OCI-LY3 (cell line): ENCODE results near the gene TBC1D4.

Source experiments
- H2AFZ ChIP-seq: fragments of 200-600, 300-600 bp; shearing (Covaris generic); 2 replicates; pipeline ENCODE4 v1.6.0; 2014; ENCODE audit warnings: antibody characterized with exemption, low read depth, low read length
- H3K27ac ChIP-seq: fragments of 200-600, 300-600 bp; sonication (generic); 2 replicates; pipeline ENCODE4 v1.5.1; 2014; ENCODE audit warnings: mild to moderate bottlenecking, low read length, moderate library complexity, mixed read lengths
- H3K27me3 ChIP-seq: fragments of 200-600, 300-600 bp; sonication (generic); 2 replicates; pipeline ENCODE4 v1.6.1; 2014; ENCODE audit warnings: low read depth, low read length, mixed read lengths
- H3K36me3 ChIP-seq: fragments of 200-600, 300-600 bp; sonication (generic); replicated peaks from 2 replicates; pipeline ENCODE3; 2014; ENCODE audit warnings: low read depth, low read length, mixed read lengths
- H3K4me1 ChIP-seq: fragments of 300-600, 200-600 bp; sonication (generic); 2 replicates; pipeline ENCODE4 v1.6.1; 2014; ENCODE audit warnings: low read length, mixed read lengths
- H3K4me2 ChIP-seq: fragments of 200-600, 300-600 bp; sonication (generic); 2 replicates; pipeline ENCODE4 v1.6.1; 2014; ENCODE audit warnings: low read length, mixed read lengths
- H3K4me3 ChIP-seq: fragments of 300-600, 200-600 bp; sonication (generic); 2 replicates; pipeline ENCODE4 v1.5.1; 2014; ENCODE audit warnings: antibody characterized with exemption, mild to moderate bottlenecking, low read length, moderate library complexity
- H3K79me2 ChIP-seq: fragments of 300-600, 200-600 bp; shearing (Covaris generic); 2 replicates; pipeline ENCODE4 v1.6.1; 2014; ENCODE audit warnings: mild to moderate bottlenecking, low read length, mixed read lengths
- H3K9ac ChIP-seq: fragments of 300-600, 200-600 bp; shearing (Covaris generic); 2 replicates; pipeline ENCODE4 v1.6.0; 2014; ENCODE audit warnings: mild to moderate bottlenecking, low read length, moderate library complexity
- H3K9me3 ChIP-seq: fragments of 200-600, 300-600 bp; shearing (Covaris generic); 2 replicates; pipeline ENCODE4 v1.6.1; 2014; ENCODE audit warnings: low read length, mixed read lengths; ENCODE audit not compliant: insufficient read depth
- H4K20me1 ChIP-seq: fragments of 200-600, 300-600 bp; sonication (generic); 2 replicates; pipeline ENCODE4 v1.6.1; 2016; ENCODE audit warnings: low read length, mixed read lengths; ENCODE audit not compliant: insufficient read depth
- EZH2phosphoT487 ChIP-seq: fragments of 200-600 bp; shearing (Covaris generic); IDR thresholded peaks from 2 replicates; pipeline ENCODE4 v1.6.1; 2018; ENCODE audit warnings: antibody characterized with exemption, mixed run types, low read depth
- TF ChIP-seq, protein P1 (sequence below): fragments of 200-600, 300-600 bp; sonication (generic); IDR thresholded peaks from 2 replicates; pipeline ENCODE4 v1.5.1; 2014; ENCODE audit warnings: antibody characterized with exemption, low read length, low read depth

TBC1D4 gene

GRCh38 chr13:75511051-75511625 lies 29.2 kb upstream of the TBC1D4 start:
- H4K20me1 ChIP-seq = no peaks in the 10 kb centered on the region
- H3K27me3 ChIP-seq = peaks cover 14% of the 10 kb centered on the region
- H3K4me2 ChIP-seq = peak overlapping the region; percentile 70
- peaks cover 4% of the 10 kb centered on the region for H3K36me3 ChIP-seq
- TF ChIP-seq EZH2phosphoT487 = no peak
- TF ChIP-seq, protein P1, sequence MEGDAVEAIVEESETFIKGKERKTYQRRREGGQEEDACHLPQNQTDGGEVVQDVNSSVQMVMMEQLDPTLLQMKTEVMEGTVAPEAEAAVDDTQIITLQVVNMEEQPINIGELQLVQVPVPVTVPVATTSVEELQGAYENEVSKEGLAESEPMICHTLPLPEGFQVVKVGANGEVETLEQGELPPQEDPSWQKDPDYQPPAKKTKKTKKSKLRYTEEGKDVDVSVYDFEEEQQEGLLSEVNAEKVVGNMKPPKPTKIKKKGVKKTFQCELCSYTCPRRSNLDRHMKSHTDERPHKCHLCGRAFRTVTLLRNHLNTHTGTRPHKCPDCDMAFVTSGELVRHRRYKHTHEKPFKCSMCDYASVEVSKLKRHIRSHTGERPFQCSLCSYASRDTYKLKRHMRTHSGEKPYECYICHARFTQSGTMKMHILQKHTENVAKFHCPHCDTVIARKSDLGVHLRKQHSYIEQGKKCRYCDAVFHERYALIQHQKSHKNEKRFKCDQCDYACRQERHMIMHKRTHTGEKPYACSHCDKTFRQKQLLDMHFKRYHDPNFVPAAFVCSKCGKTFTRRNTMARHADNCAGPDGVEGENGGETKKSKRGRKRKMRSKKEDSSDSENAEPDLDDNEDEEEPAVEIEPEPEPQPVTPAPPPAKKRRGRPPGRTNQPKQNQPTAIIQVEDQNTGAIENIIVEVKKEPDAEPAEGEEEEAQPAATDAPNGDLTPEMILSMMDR = no peak
- no peaks in the 10 kb centered on the region for H3K9me3 ChIP-seq
- H3K9ac ChIP-seq = no peak overlapping the region
- no peaks in the 10 kb centered on the region for H3K79me2 ChIP-seq
- no peak overlapping the region for H3K27ac ChIP-seq
- H3K4me1 ChIP-seq = peaks cover 68% of the 10 kb centered on the region
- no peak overlapping the region for H3K4me3 ChIP-seq
- H2AFZ ChIP-seq = no peak overlapping the region

DNA sequence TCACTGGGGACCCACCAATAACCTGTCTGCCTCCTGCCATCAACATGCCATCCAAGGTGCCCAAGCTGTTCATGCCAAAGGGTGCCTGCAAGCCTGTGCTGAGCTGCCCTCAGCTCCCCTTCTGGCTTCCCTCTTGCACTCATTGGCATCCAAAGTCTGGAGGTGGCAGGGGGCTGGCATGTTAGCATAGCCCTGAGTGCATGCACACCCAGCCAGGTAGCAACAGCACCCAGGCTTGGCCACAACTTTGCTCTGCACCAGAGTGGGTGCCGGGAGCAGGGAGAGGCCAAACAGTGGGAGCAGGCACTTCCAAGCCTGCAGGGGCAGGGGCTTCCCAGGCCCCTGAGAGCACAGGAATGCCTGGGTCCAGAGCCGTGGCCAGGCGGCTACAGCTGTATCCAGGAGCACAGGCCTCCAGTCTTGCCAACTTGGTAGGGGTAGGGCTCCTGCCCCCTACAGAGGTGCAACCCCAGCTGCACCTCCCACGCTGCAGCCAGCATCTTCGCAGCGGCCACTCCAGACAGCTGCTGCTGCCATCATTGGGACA lies 26.1 kb upstream of the TBC1D4 start:
- peak overlapping the region; percentile 40 for H3K4me2 ChIP-seq
- TF ChIP-seq, protein P1 = no peak
- no peak for TF ChIP-seq EZH2phosphoT487
- H3K9ac ChIP-seq = no peak overlapping the region
- no peaks in the 10 kb centered on the region for H3K9me3 ChIP-seq
- no peak overlapping the region for H3K27ac ChIP-seq
- H3K79me2 ChIP-seq = no peaks in the 10 kb centered on the region
- H4K20me1 ChIP-seq = no peaks in the 10 kb centered on the region
- H3K27me3 ChIP-seq = peaks cover 14% of the 10 kb centered on the region
- H3K4me3 ChIP-seq = no peak overlapping the region
- H3K36me3 ChIP-seq = no peaks in the 10 kb centered on the region
- no peak overlapping the region for H2AFZ ChIP-seq
- H3K4me1 ChIP-seq = peaks cover 62% of the 10 kb centered on the region

DNA sequence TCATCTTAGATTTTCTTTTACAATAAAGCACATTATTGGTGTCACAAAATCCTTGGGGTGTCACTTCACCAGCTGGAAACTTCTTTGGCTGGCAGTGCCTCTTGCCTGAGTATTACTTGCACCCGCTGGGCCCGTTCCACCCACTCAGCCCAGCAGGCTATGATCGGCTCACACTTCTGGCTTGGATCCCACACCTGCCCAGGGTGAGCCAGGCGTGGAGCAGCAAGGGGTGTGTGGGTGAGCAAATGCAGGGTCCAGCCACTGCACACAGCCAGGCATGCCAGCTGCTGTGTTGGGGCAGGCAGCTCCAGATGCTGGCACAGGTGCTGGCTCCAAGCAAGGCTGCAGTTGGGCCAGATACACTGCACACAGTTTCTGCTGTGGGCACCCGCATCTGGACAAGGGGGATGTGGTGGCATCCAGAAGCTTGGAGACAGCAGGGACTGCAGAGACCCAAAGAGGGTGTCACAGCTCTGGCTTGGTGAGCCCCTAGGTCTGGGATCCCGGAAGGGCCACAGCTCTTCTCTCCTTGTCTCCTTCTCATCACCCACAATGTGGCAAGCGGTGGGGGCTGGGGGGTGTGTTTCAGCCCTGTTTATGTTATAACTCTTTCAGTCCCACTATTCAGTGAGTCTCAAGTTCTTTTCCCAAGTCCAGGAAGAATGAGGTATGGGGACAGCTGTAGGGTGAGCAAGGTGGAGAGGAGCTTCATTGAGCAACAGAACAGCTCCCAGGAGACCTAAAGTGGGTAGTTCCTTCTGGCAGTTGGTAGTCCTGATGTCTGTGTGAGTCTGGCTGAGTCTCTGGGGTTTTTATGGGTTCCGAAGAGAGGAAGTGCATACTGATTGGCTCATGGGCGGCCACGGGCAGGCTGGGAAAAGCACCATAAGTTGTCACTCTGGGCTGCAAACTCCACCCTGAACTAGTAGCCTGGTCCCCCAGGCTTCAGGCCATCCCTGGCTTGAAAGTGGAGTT lies 25.3 kb upstream of the TBC1D4 start:
- Histone ChIP-seq H3K4me2 (peak overlapping the region; percentile 40), H3K27ac (no peak overlapping the region), H3K79me2 (no peaks in the 10 kb centered on the region), H3K36me3 (no peaks in the 10 kb centered on the region), H2AFZ (no peak overlapping the region), H3K4me3 (no peak overlapping the region), H3K27me3 (peaks cover 14% of the 10 kb centered on the region), H3K4me1 (peaks cover 54% of the 10 kb centered on the region), H3K9ac (no peak overlapping the region), H4K20me1 (no peaks in the 10 kb centered on the region), H3K9me3 (no peaks in the 10 kb centered on the region)
- no peak for TF ChIP-seq EZH2phosphoT487
- TF ChIP-seq, protein P1 = no peak

DNA sequence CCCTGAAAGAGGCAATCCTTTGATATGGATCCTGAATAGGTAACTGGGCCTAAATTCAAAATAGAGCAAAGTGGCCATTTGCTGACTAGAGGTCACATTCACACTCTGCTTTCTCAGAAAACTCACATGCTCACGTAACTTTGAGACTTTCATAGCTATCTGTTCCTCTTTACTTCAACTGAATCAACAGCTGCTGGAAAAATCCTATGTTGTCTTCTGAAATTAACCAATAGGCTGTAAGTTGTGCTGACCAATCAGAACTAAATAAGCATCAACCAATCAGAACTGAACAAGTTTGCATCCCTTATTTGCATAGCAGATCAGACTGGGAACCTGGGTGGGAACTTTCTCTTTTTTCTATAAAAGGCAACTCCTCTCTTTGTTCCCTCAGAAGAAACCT lies 24.0 kb upstream of the TBC1D4 start:
- Histone ChIP-seq H3K4me3 (no peak overlapping the region), H3K4me1 (peaks cover 41% of the 10 kb centered on the region), H3K27me3 (peaks cover 8% of the 10 kb centered on the region; the same call in 1 of the 2 replicates)

More for the DNA sequence above, 24.0 kb upstream of the TBC1D4 start:
- no peak for TF ChIP-seq EZH2phosphoT487
- TF ChIP-seq, protein P1 = no peak
- no peaks in the 10 kb centered on the region for H3K79me2 ChIP-seq
- no peaks in the 10 kb centered on the region for H4K20me1 ChIP-seq
- 0 out of 2 replicates have a peak overlapping the region, but pooled peaks have one; percentile 1 for H3K4me2 ChIP-seq
- no peak overlapping the region for H2AFZ ChIP-seq
- H3K27ac ChIP-seq = no peak overlapping the region
- no peaks in the 10 kb centered on the region for H3K9me3 ChIP-seq
- no peak overlapping the region for H3K9ac ChIP-seq
- H3K36me3 ChIP-seq = no peaks in the 10 kb centered on the region
